ENCODE results near the gene XYLB.

The XYLB gene

GRCh38 chr3:38453075-38453912 lies 106.7 kb downstream of the XYLB start, which contains the start of gene ACVR2B:
Gene ACVR2B, plus strand, starts transcription at chr3:38453890. Its CDS starts 433 bp downstream, at chr3:38454323.
- Histone ChIP-seq H3K9me3 (ENCODE audit: control insufficient read depth in 1 of 2, low read length in 2 of 2) (no peaks in the 10 kb centered on the region), H3K27ac (ENCODE audit: low read length) (peak within 1 kb of the TSS; percentile 31), H3K4me1 (ENCODE audit: control insufficient read depth in 1 of 2, insufficient read depth in 2 of 2, low read length in 2 of 2) (peaks cover 0 to 20% of the 10 kb centered on the region in 2 donors), H3K27me3 (ENCODE audit: low read depth, low read length) (no peaks in the 10 kb centered on the region), H3K4me3 (ENCODE audit: low read depth in 1 of 2, low read length in 2 of 2) (peak within 1 kb of the TSS; percentile 84 to 89), H3K36me3 (ENCODE audit: control insufficient read depth in 1 of 2, insufficient read depth in 2 of 2, low read length in 2 of 2) (no peaks in the 10 kb centered on the region)

- H3K9me3 ChIP-seq (ENCODE audit: control insufficient read depth in 1 of 2, low read length in 2 of 2): no peaks in the 10 kb centered on the region
Observed at GRCh38 chr3:38453913-38454177, 107.3 kb downstream of the XYLB start.

GRCh38 chr3:38454178-38454883 lies 107.7 kb downstream of the XYLB start:
- no peaks in the 10 kb centered on the region for H3K36me3 ChIP-seq (ENCODE audit: control insufficient read depth in 1 of 2, insufficient read depth in 2 of 2, low read length in 2 of 2)
- H3K27ac ChIP-seq (ENCODE audit: low read length): peak overlapping the region; percentile 31
- H3K27me3 ChIP-seq (ENCODE audit: low read depth, low read length): no peaks in the 10 kb centered on the region
- H3K4me1 ChIP-seq (ENCODE audit: control insufficient read depth in 1 of 2, insufficient read depth in 2 of 2, low read length in 2 of 2): peaks cover 0 to 27% of the 10 kb centered on the region in 2 donors
- peak overlapping the region; percentile 84 to 89 for H3K4me3 ChIP-seq (ENCODE audit: low read depth in 1 of 2, low read length in 2 of 2)
- no peaks in the 10 kb centered on the region for H3K9me3 ChIP-seq (ENCODE audit: control insufficient read depth in 1 of 2, low read length in 2 of 2)

More at GRCh38 chr3:38453913-38454177, 107.3 kb downstream of the XYLB start:
- Histone ChIP-seq H3K4me3 (ENCODE audit: low read depth in 1 of 2, low read length in 2 of 2) (peak overlapping the region in 1 of 2 donors; percentile 89), H3K36me3 (ENCODE audit: control insufficient read depth in 1 of 2, insufficient read depth in 2 of 2, low read length in 2 of 2) (no peaks in the 10 kb centered on the region), H3K27me3 (ENCODE audit: low read depth, low read length) (no peaks in the 10 kb centered on the region), H3K4me1 (ENCODE audit: control insufficient read depth in 1 of 2, insufficient read depth in 2 of 2, low read length in 2 of 2) (peaks cover 0 to 22% of the 10 kb centered on the region in 2 donors), H3K27ac (ENCODE audit: low read length) (no peak overlapping the region)

GRCh38 chr3:38454884-38455638 lies 108.5 kb downstream of the XYLB start:
- no peaks in the 10 kb centered on the region for H3K36me3 ChIP-seq (ENCODE audit: control insufficient read depth in 1 of 2, insufficient read depth in 2 of 2, low read length in 2 of 2)

GRCh38 chr3:38455639-38456430 lies 109.2 kb downstream of the XYLB start:
- peaks cover 0 to 41% of the 10 kb centered on the region in 2 donors for H3K4me1 ChIP-seq (ENCODE audit: control insufficient read depth in 1 of 2, insufficient read depth in 2 of 2, low read length in 2 of 2)
- H3K27ac ChIP-seq (ENCODE audit: low read length): peak overlapping the region; percentile 52
- no peaks in the 10 kb centered on the region for H3K9me3 ChIP-seq (ENCODE audit: control insufficient read depth in 1 of 2, low read length in 2 of 2)
- peak overlapping the region; percentile 84 to 89 for H3K4me3 ChIP-seq (ENCODE audit: low read depth in 1 of 2, low read length in 2 of 2)
- no peaks in the 10 kb centered on the region for H3K27me3 ChIP-seq (ENCODE audit: low read depth, low read length)
- H3K36me3 ChIP-seq (ENCODE audit: control insufficient read depth in 1 of 2, insufficient read depth in 2 of 2, low read length in 2 of 2): no peaks in the 10 kb centered on the region

More at GRCh38 chr3:38454884-38455638, 108.5 kb downstream of the XYLB start:
- peaks cover 0 to 33% of the 10 kb centered on the region in 2 donors for H3K4me1 ChIP-seq (ENCODE audit: control insufficient read depth in 1 of 2, insufficient read depth in 2 of 2, low read length in 2 of 2)
- H3K4me3 ChIP-seq (ENCODE audit: low read depth in 1 of 2, low read length in 2 of 2): peak overlapping the region; percentile 84 to 89
- H3K27ac ChIP-seq (ENCODE audit: low read length): peak overlapping the region; percentile 52
- H3K9me3 ChIP-seq (ENCODE audit: control insufficient read depth in 1 of 2, low read length in 2 of 2): no peaks in the 10 kb centered on the region
- no peaks in the 10 kb centered on the region for H3K27me3 ChIP-seq (ENCODE audit: low read depth, low read length)

GRCh38 chr3:38457111-38458003 lies 110.8 kb downstream of the XYLB start:
- no peaks in the 10 kb centered on the region for H3K27me3 ChIP-seq (ENCODE audit: low read depth, low read length)
- H3K27ac ChIP-seq (ENCODE audit: low read length): no peak overlapping the region

GRCh38 chr3:38458796-38459498 lies 112.4 kb downstream of the XYLB start:
- no peaks in the 10 kb centered on the region for H3K36me3 ChIP-seq (ENCODE audit: control insufficient read depth in 1 of 2, insufficient read depth in 2 of 2, low read length in 2 of 2)
- H3K9me3 ChIP-seq (ENCODE audit: control insufficient read depth in 1 of 2, low read length in 2 of 2): no peaks in the 10 kb centered on the region
- no peaks in the 10 kb centered on the region for H3K27me3 ChIP-seq (ENCODE audit: low read depth, low read length)
- H3K4me3 ChIP-seq (ENCODE audit: low read depth in 1 of 2, low read length in 2 of 2): no peak overlapping the region
- no peak overlapping the region for H3K27ac ChIP-seq (ENCODE audit: low read length)
- peaks cover 0 to 40% of the 10 kb centered on the region in 2 donors for H3K4me1 ChIP-seq (ENCODE audit: control insufficient read depth in 1 of 2, insufficient read depth in 2 of 2, low read length in 2 of 2)

More at GRCh38 chr3:38457111-38458003, 110.8 kb downstream of the XYLB start:
- Histone ChIP-seq H3K36me3 (ENCODE audit: control insufficient read depth in 1 of 2, insufficient read depth in 2 of 2, low read length in 2 of 2) (no peaks in the 10 kb centered on the region), H3K9me3 (ENCODE audit: control insufficient read depth in 1 of 2, low read length in 2 of 2) (no peaks in the 10 kb centered on the region), H3K4me1 (ENCODE audit: control insufficient read depth in 1 of 2, insufficient read depth in 2 of 2, low read length in 2 of 2) (peaks cover 0 to 46% of the 10 kb centered on the region in 2 donors), H3K4me3 (ENCODE audit: low read depth in 1 of 2, low read length in 2 of 2) (no peak overlapping the region)

GRCh38 chr3:38459499-38460048 lies 113.0 kb downstream of the XYLB start:
- Histone ChIP-seq H3K4me1 (ENCODE audit: control insufficient read depth in 1 of 2, insufficient read depth in 2 of 2, low read length in 2 of 2) (peaks cover 0 to 40% of the 10 kb centered on the region in 2 donors), H3K4me3 (ENCODE audit: low read depth in 1 of 2, low read length in 2 of 2) (no peak overlapping the region), H3K27ac (ENCODE audit: low read length) (no peak overlapping the region)

GRCh38 chr3:38460377-38461270 lies 114.0 kb downstream of the XYLB start:
- Histone ChIP-seq H3K9me3 (ENCODE audit: control insufficient read depth in 1 of 2, low read length in 2 of 2) (no peaks in the 10 kb centered on the region), H3K36me3 (ENCODE audit: control insufficient read depth in 1 of 2, insufficient read depth in 2 of 2, low read length in 2 of 2) (no peaks in the 10 kb centered on the region), H3K4me1 (ENCODE audit: control insufficient read depth in 1 of 2, insufficient read depth in 2 of 2, low read length in 2 of 2) (peaks cover 0 to 39% of the 10 kb centered on the region in 2 donors), H3K27ac (ENCODE audit: low read length) (no peak overlapping the region), H3K4me3 (ENCODE audit: low read depth in 1 of 2, low read length in 2 of 2) (no peak overlapping the region), H3K27me3 (ENCODE audit: low read depth, low read length) (no peaks in the 10 kb centered on the region)

More at GRCh38 chr3:38459499-38460048, 113.0 kb downstream of the XYLB start:
- Histone ChIP-seq H3K27me3 (ENCODE audit: low read depth, low read length) (no peaks in the 10 kb centered on the region), H3K36me3 (ENCODE audit: control insufficient read depth in 1 of 2, insufficient read depth in 2 of 2, low read length in 2 of 2) (no peaks in the 10 kb centered on the region), H3K9me3 (ENCODE audit: control insufficient read depth in 1 of 2, low read length in 2 of 2) (no peaks in the 10 kb centered on the region)

Data from muscle layer of duodenum (tissue), 2 donors.